ENCODE measurements around the gene MACIR. TPM values are rescaled to one million over a fixed set of nuclear protein-coding genes. Genes with fewer than 3 reads are reported as not detected.

MACIR gene
- total and polyA plus RNA-seq, 9 of the 15 experiments (the other 6 are each of a cell fraction or from before 2014, with no cell fraction given): 1.4 to 11.6 (median 9.4) TPM

DNA sequence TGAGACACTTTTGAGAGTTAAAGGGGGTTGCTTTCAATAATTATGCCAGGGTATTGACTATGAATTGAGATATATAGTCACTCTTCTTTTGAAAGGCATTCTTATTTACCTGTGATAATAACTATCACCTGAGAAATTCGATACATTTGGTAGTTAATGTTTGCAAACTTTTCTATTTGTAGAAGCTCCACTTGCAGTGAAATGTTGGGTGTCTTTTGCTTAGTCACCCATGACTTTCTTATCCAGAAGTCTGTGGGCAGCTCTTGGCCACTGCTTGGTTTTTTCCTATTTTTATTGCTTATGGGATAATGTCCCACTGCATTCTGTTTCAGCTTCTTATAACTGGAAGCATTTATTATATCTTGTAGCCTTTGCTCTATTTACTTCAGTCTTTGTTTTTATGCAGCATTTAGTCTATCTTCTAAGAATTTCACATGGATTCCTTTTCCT, 3.9 kb downstream of the MACIR start (continued):
- TF ChIP-seq, protein P1, sequence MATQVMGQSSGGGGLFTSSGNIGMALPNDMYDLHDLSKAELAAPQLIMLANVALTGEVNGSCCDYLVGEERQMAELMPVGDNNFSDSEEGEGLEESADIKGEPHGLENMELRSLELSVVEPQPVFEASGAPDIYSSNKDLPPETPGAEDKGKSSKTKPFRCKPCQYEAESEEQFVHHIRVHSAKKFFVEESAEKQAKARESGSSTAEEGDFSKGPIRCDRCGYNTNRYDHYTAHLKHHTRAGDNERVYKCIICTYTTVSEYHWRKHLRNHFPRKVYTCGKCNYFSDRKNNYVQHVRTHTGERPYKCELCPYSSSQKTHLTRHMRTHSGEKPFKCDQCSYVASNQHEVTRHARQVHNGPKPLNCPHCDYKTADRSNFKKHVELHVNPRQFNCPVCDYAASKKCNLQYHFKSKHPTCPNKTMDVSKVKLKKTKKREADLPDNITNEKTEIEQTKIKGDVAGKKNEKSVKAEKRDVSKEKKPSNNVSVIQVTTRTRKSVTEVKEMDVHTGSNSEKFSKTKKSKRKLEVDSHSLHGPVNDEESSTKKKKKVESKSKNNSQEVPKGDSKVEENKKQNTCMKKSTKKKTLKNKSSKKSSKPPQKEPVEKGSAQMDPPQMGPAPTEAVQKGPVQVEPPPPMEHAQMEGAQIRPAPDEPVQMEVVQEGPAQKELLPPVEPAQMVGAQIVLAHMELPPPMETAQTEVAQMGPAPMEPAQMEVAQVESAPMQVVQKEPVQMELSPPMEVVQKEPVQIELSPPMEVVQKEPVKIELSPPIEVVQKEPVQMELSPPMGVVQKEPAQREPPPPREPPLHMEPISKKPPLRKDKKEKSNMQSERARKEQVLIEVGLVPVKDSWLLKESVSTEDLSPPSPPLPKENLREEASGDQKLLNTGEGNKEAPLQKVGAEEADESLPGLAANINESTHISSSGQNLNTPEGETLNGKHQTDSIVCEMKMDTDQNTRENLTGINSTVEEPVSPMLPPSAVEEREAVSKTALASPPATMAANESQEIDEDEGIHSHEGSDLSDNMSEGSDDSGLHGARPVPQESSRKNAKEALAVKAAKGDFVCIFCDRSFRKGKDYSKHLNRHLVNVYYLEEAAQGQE (IDR thresholded peaks at IDR 0.05; ENCODE audit: borderline replicate concordance): no peak
- TF ChIP-seq, protein P1 (CRISPR knock-in tag; IDR thresholded peaks at IDR 0.05; ENCODE audit: low read depth): no peak
- TF ChIP-seq ZNF586 (CRISPR knock-in tag; conservative IDR thresholded peaks at IDR 0.05): no peak
- peak; percentile 48; the same call in 1 of the 2 replicates for TF ChIP-seq LEF1 (IDR thresholded peaks at IDR 0.05)
- TF ChIP-seq MAFG (tag; conservative IDR thresholded peaks at IDR 0.05): peak; percentile 91
- no peak for TF ChIP-seq TCF7 (IDR thresholded peaks at IDR 0.05; ENCODE audit: borderline replicate concordance)
- no peak for TF ChIP-seq ZZZ3 (IDR thresholded peaks at IDR 0.05)
- no peak for TF ChIP-seq TCF3 (CRISPR knock-in tag; IDR thresholded peaks at IDR 0.05)
- no peak for TF ChIP-seq ZNF696 (CRISPR knock-in tag; conservative IDR thresholded peaks at IDR 0.05)
- TF ChIP-seq MCM2 (IDR thresholded peaks at IDR 0.05; ENCODE audit: low read depth): no peak
- TF ChIP-seq SP2 (IDR thresholded peaks at IDR 0.05; ENCODE audit: extremely low read depth, low read depth, low read length, poor library complexity, severe bottlenecking): no peak
- TF ChIP-seq SIRT6 (IDR thresholded peaks at IDR 0.05; ENCODE audit: low read depth, low read length): no peak
- TF ChIP-seq, protein P2, sequence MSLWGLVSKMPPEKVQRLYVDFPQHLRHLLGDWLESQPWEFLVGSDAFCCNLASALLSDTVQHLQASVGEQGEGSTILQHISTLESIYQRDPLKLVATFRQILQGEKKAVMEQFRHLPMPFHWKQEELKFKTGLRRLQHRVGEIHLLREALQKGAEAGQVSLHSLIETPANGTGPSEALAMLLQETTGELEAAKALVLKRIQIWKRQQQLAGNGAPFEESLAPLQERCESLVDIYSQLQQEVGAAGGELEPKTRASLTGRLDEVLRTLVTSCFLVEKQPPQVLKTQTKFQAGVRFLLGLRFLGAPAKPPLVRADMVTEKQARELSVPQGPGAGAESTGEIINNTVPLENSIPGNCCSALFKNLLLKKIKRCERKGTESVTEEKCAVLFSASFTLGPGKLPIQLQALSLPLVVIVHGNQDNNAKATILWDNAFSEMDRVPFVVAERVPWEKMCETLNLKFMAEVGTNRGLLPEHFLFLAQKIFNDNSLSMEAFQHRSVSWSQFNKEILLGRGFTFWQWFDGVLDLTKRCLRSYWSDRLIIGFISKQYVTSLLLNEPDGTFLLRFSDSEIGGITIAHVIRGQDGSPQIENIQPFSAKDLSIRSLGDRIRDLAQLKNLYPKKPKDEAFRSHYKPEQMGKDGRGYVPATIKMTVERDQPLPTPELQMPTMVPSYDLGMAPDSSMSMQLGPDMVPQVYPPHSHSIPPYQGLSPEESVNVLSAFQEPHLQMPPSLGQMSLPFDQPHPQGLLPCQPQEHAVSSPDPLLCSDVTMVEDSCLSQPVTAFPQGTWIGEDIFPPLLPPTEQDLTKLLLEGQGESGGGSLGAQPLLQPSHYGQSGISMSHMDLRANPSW (CRISPR knock-in tag; IDR thresholded peaks at IDR 0.05): no peak
- peak; percentile 78 for TF ChIP-seq MAFK (IDR thresholded peaks at IDR 0.05; ENCODE audit: low read length)
- TF ChIP-seq, protein P3, sequence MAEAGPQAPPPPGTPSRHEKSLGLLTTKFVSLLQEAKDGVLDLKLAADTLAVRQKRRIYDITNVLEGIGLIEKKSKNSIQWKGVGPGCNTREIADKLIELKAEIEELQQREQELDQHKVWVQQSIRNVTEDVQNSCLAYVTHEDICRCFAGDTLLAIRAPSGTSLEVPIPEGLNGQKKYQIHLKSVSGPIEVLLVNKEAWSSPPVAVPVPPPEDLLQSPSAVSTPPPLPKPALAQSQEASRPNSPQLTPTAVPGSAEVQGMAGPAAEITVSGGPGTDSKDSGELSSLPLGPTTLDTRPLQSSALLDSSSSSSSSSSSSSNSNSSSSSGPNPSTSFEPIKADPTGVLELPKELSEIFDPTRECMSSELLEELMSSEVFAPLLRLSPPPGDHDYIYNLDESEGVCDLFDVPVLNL (CRISPR knock-in tag; IDR thresholded peaks at IDR 0.05; ENCODE audit: low read depth): no peak
- TF ChIP-seq, protein P4, sequence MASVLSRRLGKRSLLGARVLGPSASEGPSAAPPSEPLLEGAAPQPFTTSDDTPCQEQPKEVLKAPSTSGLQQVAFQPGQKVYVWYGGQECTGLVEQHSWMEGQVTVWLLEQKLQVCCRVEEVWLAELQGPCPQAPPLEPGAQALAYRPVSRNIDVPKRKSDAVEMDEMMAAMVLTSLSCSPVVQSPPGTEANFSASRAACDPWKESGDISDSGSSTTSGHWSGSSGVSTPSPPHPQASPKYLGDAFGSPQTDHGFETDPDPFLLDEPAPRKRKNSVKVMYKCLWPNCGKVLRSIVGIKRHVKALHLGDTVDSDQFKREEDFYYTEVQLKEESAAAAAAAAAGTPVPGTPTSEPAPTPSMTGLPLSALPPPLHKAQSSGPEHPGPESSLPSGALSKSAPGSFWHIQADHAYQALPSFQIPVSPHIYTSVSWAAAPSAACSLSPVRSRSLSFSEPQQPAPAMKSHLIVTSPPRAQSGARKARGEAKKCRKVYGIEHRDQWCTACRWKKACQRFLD (CRISPR knock-in tag; IDR thresholded peaks at IDR 0.05): no peak
- TF ChIP-seq MBD2 (IDR thresholded peaks at IDR 0.05; ENCODE audit: borderline replicate concordance, low read depth): no peak
